ENCODE results near the gene TUBB. TPM values are rescaled to one million over a fixed set of nuclear protein-coding genes. Genes with fewer than 3 reads are reported as not detected.
A peak's percentile ranks its signal among the peaks of the same experiment; 100 is the strongest.

The TUBB gene
- total RNA-seq, 2 experiments from 2014 or later: 1,168 to 1,207 TPM

DNA sequence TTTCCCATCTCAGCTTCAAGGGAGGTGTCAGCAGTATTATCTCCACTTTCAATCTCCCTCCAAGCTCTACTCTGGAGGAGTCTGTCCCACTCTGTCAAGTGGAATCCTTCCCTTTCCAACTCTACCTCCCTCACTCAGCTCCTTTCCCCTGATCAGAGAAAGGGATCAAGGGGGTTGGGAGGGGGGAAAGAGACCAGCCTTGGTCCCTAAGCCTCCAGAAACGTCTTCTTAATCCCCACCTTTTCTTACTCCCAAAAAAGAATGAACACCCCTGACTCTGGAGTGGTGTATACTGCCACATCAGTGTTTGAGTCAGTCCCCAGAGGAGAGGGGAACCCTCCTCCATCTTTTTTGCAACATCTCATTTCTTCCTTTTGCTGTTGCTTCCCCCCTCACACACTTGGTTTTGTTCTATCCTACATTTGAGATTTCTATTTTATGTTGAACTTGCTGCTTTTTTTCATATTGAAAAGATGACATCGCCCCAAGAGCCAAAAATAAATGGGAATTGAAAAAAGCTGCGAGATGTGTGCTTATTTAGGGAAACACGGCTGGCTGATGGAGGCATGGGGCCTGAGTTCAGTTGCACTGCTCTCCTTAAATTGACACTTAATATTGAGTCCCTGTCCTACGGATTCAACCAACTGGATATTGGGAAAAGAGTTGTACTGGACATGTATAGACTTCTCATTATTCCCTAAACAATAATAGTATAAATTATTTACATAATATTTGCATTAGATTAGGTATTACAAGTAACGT is 4.9 kb downstream of the TUBB start:
- H3K27me3 Mint-ChIP-seq: no peaks in the 10 kb centered on the region
- H3K27ac Mint-ChIP-seq: peak overlapping the region; percentile 42
- H3K4me3 Mint-ChIP-seq: peak overlapping the region; percentile 91
- peaks cover 61% of the 10 kb centered on the region for H3K36me3 Mint-ChIP-seq
- ATAC-seq (ENCODE audit: low read depth) (no peak), DNase-seq (no peak)
- peaks cover 38% of the 10 kb centered on the region for H3K4me1 Mint-ChIP-seq
- H3K9me3 Mint-ChIP-seq: no peaks in the 10 kb centered on the region
- POLR2A ChIA-PET: interaction anchor here (0.9 to 11.0 kb wide), 7 partner anchors 9 to 112 kb away, joined by 3 to 512 read pairs (median 4); partner anchors contain the start of gene DHX16

DNA sequence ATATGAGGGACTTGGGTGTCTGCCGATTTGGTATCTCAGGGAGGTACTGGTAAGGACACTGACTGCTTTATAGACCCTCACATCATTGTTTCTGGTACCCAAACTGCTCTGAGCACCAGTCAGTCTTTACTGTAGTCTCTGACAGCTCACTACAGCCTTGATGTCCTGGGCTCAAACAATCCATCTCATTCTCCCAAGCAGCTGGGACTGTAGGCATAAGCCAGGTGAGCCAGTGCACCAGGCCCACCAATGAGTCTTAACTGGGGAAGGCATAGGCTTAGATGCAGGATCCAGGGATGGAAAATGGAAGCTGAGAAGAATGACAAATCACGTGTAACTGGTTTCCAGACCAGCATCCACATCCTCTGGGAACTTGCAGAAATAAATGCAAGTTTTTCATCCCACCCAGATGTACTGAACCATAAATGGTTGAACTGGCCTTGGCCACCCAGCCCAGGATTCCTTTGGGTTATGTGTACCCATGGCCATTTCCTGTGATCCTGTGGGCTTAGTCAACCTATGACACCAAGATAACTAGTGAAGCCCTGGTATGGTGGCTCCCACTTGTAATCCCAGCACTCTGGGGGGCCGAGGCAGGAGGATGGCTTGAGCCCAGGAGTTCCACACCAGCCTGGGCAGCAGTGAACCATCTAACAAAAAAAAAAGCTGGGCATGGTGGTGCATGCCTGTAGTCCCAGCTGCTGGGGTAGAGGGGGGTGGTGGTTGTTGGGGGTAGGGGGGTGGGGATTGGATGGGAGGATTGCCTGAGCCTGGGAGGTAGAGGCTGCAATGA is 5.8 kb downstream of the TUBB start:
- H3K9me3 Mint-ChIP-seq: no peaks in the 10 kb centered on the region
- no peaks in the 10 kb centered on the region for H3K27me3 Mint-ChIP-seq
- peak overlapping the region; percentile 76 for H3K27ac Mint-ChIP-seq
- POLR2A ChIA-PET: interaction anchor here (0.6 to 11.0 kb wide), 9 partner anchors 8 to 242 kb away, joined by 3 to 512 read pairs (median 3); partner anchors contain the start of gene DHX16
- peak; percentile 46 for DNase-seq
- peaks cover 45% of the 10 kb centered on the region for H3K4me1 Mint-ChIP-seq
- ATAC-seq (ENCODE audit: low read depth): no peak
- peak overlapping the region; percentile 25 for H3K4me3 Mint-ChIP-seq
- peaks cover 61% of the 10 kb centered on the region for H3K36me3 Mint-ChIP-seq

GRCh38 chr6:30726506-30727413 is 6.6 kb downstream of the TUBB start:
- H3K27ac Mint-ChIP-seq: peak overlapping the region; percentile 64
- H3K9me3 Mint-ChIP-seq: no peaks in the 10 kb centered on the region
- ATAC-seq (ENCODE audit: low read depth) (no peak), DNase-seq (no peak)
- POLR2A ChIA-PET: interaction anchor here (0.6 to 11.0 kb wide), 10 partner anchors 11 to 243 kb away, joined by 3 to 512 read pairs (median 3); partner anchors contain the start of gene DHX16
- peaks cover 50% of the 10 kb centered on the region for H3K4me1 Mint-ChIP-seq
- H3K36me3 Mint-ChIP-seq: peaks cover 58% of the 10 kb centered on the region
- H3K4me3 Mint-ChIP-seq: no peak overlapping the region
- H3K27me3 Mint-ChIP-seq: no peaks in the 10 kb centered on the region

GRCh38 chr6:30727920-30728553 is 7.9 kb downstream of the TUBB start:
- Mint-ChIP-seq H3K4me1 (peaks cover 55% of the 10 kb centered on the region), H3K27me3 (no peaks in the 10 kb centered on the region), H3K4me3 (no peak overlapping the region), H3K36me3 (peaks cover 51% of the 10 kb centered on the region), H3K27ac (peak overlapping the region; percentile 69), H3K9me3 (no peaks in the 10 kb centered on the region)
- POLR2A ChIA-PET: interaction anchor here (1.0 to 4.4 kb wide), 5 partner anchors 9 to 185 kb away, joined by 3 to 74 read pairs (median 4); no protein-coding TSS in a partner anchor
- no peak for DNase-seq
- ATAC-seq (ENCODE audit: low read depth): no peak

DNA sequence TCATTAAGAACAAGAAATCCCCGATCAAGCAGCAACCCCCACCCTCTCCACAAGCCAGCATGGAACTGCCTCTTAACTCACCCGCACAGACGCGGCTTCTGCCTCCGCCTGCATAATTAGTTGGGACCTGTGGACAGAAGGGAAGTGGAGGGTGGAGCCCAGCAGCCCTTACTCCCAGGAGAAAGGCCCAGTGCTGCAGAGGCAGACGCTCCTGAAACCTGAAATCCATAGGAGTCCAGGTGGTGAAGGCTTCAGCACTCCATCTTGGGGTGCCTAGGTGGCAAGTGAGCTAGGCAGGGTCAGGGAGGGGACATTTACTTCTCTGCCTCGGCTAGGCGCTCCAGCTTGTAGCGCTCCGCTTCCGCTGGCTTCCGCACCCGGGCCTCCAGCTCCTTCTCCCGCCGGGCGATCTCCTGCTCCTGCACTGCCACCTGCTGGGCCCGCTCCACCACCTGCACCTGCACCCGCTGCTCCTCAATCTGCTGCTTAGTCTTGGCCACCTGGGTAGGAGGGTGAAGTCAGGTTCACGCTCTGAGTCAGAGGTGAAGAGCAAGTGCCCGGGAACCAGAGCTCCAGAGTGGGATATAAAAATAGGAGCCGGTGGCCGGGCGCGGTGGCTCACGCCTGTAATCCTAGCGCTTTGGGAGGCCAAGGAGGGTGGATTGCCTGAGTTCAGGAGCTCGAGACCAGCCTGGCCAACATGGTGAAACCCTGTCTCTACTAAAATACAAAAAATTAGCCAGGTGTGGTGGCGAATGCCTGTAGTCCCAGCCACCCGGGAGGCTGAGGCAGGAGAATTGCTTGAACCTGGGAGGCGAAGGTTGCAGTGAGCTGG is 10.7 kb downstream of the TUBB start:
- ATAC-seq (ENCODE audit: low read depth): peak; percentile 90
- H3K9me3 Mint-ChIP-seq: no peaks in the 10 kb centered on the region
- H3K27ac Mint-ChIP-seq: peak overlapping the region; percentile 70
- H3K36me3 Mint-ChIP-seq: peaks cover 42% of the 10 kb centered on the region
- H3K4me1 Mint-ChIP-seq: peaks cover 43% of the 10 kb centered on the region
- H3K4me3 Mint-ChIP-seq: peak overlapping the region; percentile 54
- peak; percentile 87 for DNase-seq
- POLR2A ChIA-PET: interaction anchor here (0.5 to 4.4 kb wide), 28 partner anchors 9 to 357 kb away, joined by 3 to 74 read pairs (median 4); partner anchors contain the start of genes ATAT1, DHX16, FLOT1 and MDC1
- no peaks in the 10 kb centered on the region for H3K27me3 Mint-ChIP-seq

GRCh38 chr6:30732237-30732943 is 12.2 kb downstream of the TUBB start:
- POLR2A ChIA-PET: interaction anchor here (1.1 to 4.4 kb wide), 5 partner anchors 10 to 119 kb away, joined by 4 to 74 read pairs (median 11); partner anchors contain the start of gene FLOT1
- peaks cover 52% of the 10 kb centered on the region for H3K36me3 Mint-ChIP-seq
- no peaks in the 10 kb centered on the region for H3K27me3 Mint-ChIP-seq
- peak overlapping the region; percentile 54 for H3K27ac Mint-ChIP-seq
- DNase-seq: no peak
- peaks cover 54% of the 10 kb centered on the region for H3K4me1 Mint-ChIP-seq
- H3K9me3 Mint-ChIP-seq: no peaks in the 10 kb centered on the region
- ATAC-seq (ENCODE audit: low read depth): no peak
- peak overlapping the region; percentile 53 for H3K4me3 Mint-ChIP-seq

DNA sequence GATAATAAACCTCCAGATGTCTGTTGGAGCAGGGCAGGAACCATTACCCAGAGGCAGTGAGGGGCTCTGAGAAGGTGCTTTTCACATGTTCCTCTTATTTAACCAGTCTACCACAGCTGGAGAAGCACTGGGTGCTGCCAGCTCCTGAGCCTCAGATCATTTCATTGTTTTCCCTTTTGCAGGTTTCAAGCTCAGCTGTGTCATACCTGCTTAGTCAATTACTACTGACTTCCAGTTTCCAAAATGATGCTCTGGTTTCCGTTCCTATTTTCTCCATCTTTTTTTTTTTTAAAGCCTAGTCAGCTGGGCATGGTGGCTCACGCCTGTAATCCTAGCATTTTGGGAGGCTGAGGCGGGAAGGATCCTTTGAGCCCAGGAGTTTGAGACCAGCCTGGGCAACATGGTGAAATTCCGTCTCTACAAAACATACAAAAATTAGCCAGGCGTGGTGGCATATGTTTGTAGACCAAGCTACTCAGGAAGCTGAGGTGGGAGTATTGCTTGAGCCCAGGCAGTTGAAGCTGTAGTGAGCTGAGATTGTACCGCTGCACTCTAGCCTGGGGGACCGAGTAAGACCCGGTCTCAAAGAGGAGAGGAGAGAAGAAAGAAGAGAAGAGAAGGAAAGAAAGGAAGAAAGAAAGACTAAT is 15.6 kb downstream of the TUBB start:
- Mint-ChIP-seq H3K36me3 (peaks cover 66% of the 10 kb centered on the region), H3K27me3 (no peaks in the 10 kb centered on the region), H3K9me3 (no peaks in the 10 kb centered on the region), H3K4me3 (peak overlapping the region; percentile 88), H3K27ac (peak overlapping the region; percentile 95), H3K4me1 (peaks cover 67% of the 10 kb centered on the region)
- POLR2A ChIA-PET: interaction anchor here (0.6 to 3.9 kb wide), 13 partner anchors 8 to 217 kb away, joined by 3 to 26 read pairs (median 6); partner anchors contain the start of genes MRPS18B and TUBB
- ATAC-seq (ENCODE audit: low read depth) (no peak), DNase-seq (no peak)

- Mint-ChIP-seq H3K9me3 (no peaks in the 10 kb centered on the region), H3K4me1 (peaks cover 60% of the 10 kb centered on the region), H3K4me3 (peak overlapping the region; percentile 88), H3K27me3 (no peaks in the 10 kb centered on the region), H3K36me3 (peaks cover 77% of the 10 kb centered on the region), H3K27ac (peak overlapping the region; percentile 56)
- no peak for DNase-seq
- POLR2A ChIA-PET: interaction anchor here (0.6 to 4.1 kb wide), 10 partner anchors 11 to 266 kb away, joined by 3 to 26 read pairs (median 3); partner anchors contain the start of gene MDC1
- ATAC-seq (ENCODE audit: low read depth): no peak
Measured at GRCh38 chr6:30738532-30738931, 18.4 kb downstream of the TUBB start.

DNA sequence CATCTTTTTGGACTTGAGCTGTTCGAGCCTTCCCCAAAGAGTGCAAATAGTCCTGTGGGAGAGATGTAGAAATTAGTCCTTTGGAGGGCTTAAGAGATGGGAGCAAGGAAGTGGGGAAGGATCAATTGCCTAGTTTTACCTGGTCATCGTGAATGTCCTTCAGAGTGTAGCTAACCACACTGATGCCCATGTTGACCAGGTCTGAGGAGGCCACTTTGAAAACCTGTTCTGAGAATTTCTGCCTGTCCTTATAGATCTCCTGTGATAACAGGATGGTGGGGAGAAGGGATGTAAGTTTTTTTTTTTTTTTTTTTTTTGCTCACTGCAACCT is 20.4 kb downstream of the TUBB start:
- Mint-ChIP-seq H3K27me3 (no peaks in the 10 kb centered on the region), H3K4me1 (peaks cover 59% of the 10 kb centered on the region), H3K4me3 (peak overlapping the region; percentile 98), H3K36me3 (peaks cover 67% of the 10 kb centered on the region), H3K9me3 (no peaks in the 10 kb centered on the region), H3K27ac (peak overlapping the region; percentile 87)
- POLR2A ChIA-PET: interaction anchor here (0.6 to 4.1 kb wide), 7 partner anchors 10 to 83 kb away, joined by 3 to 15 read pairs (median 4); no protein-coding TSS in a partner anchor
- ATAC-seq (ENCODE audit: low read depth) (no peak), DNase-seq (no peak)

DNA sequence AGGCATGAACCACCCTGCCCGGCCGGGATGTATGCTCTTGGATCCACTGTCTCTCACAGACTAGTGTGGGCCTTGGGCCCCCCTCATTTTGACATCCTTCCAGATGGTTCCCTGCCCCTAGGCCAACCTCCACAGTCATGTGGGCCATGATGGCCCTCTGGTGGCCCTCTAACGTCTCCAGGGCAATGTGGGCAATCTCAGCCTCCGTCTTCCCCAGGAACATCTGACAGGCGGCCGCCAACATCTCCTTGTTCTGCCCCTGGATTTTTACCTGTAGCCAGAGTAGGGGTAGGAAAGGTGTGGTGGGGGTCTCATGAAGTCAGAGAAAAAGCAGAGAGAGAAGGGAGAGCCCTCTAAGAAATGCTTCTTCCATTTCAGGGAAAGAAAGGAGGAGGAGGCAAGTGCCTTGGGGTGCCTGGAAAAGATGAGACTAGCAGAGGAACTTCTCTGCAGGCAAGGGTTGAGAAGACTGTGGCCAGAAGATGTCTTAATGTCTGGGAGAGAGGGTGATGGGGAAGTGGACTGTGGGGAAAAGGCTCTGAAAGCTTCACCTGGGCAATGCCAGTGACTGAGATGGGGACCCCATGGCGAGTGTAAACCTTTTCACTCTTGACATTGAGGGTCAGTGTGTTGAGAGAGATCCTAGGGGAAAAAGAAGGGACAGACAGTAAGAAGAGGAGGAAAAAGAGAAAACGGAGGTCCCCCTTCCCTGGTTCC is 21.1 kb downstream of the TUBB start:
- H3K36me3 Mint-ChIP-seq: peaks cover 60% of the 10 kb centered on the region
- peak overlapping the region; percentile 87 for H3K27ac Mint-ChIP-seq
- H3K4me3 Mint-ChIP-seq: peak overlapping the region; percentile 98
- POLR2A ChIA-PET: interaction anchor here (0.7 to 3.8 kb wide), 8 partner anchors 10 to 70 kb away, joined by 3 to 40 read pairs (median 4); partner anchors contain the start of gene NRM
- no peaks in the 10 kb centered on the region for H3K27me3 Mint-ChIP-seq
- ATAC-seq (ENCODE audit: low read depth): no peak
- H3K9me3 Mint-ChIP-seq: no peaks in the 10 kb centered on the region
- H3K4me1 Mint-ChIP-seq: peaks cover 53% of the 10 kb centered on the region
- DNase-seq: no peak

Data from activated naive CD8-positive, alpha-beta T cell treated with anti-CD3 and anti-CD28 coated beads, Interleukin-2, amount 10 ng/mL, durations not matched to agents 7 days and 5 days (primary cell).